H1 (cell line): Measurements from ENCODE around the gene TUBA8. TPM values are rescaled to one million over a fixed set of nuclear protein-coding genes. Genes with fewer than 3 reads are reported as not detected.

Source experiments
- CTCF ChIA-PET: fragments of 300-600 bp; sonication (Branson Sonifier 250); formaldehyde crosslinking; loops from one replicate; lab custom pipeline; 2021; ENCODE audit not compliant: partially characterized antibody; lab: Charles Lee
- POLR2A ChIA-PET: fragments of 300-600 bp; sonication (Branson Sonifier 250); formaldehyde crosslinking; loops from one replicate; lab custom pipeline; 2021; ENCODE audit warnings: inconsistent platforms; ENCODE audit not compliant: partially characterized antibody; lab: Charles Lee
- DNase-seq, 2 experiments: peaks; one replicate each; pipeline versions ENCODE4 v3.0.0 to v3.0.0-alpha.2; 2010 to 2022; ENCODE audit warnings: low spot score in 2 of 2, low read depth in 1 of 2, mixed read lengths in 1 of 2
- FAIRE-seq: peaks from 2 replicates; lab custom pipeline; 2011; peaks lifted over from hg19 to GRCh38; lab: Jason Lieb, UNC
- H2AFZ ChIP-seq: 2 replicates; pipeline ENCODE4 v1.8.1; 2012; ENCODE audit warnings: low read length, inconsistent platforms
- H2AK5ac ChIP-seq: 2 replicates; pipeline ENCODE4 v1.6.1; 2013; ENCODE audit warnings: low read depth, low read length
- H2BK120ac ChIP-seq: replicated peaks from 2 replicates; pipeline ENCODE3; 2013; ENCODE audit warnings: low read depth, low read length, inconsistent platforms
- H2BK12ac ChIP-seq: 2 replicates; pipeline ENCODE4 v1.6.1; 2013; ENCODE audit warnings: low read depth, low read length
- H2BK15ac ChIP-seq: 2 replicates; pipeline ENCODE4 v1.6.1; 2013; ENCODE audit warnings: low read length
- H2BK20ac ChIP-seq: 2 replicates; pipeline ENCODE4 v1.6.1; 2013; ENCODE audit warnings: low read length
- H2BK5ac ChIP-seq: 2 replicates; pipeline ENCODE4 v1.6.1; 2013; ENCODE audit warnings: low read depth, low read length
- H3K14ac ChIP-seq: 2 replicates; pipeline ENCODE4 v1.6.1; 2013; ENCODE audit warnings: inconsistent platforms; ENCODE audit not compliant: insufficient read length
- H3K18ac ChIP-seq: 2 replicates; pipeline ENCODE4 v1.6.1; 2013; ENCODE audit warnings: low read length; ENCODE audit errors: extremely low read depth
- H3K23ac ChIP-seq: 2 replicates; pipeline ENCODE4 v1.6.1; 2013; ENCODE audit warnings: inconsistent platforms; ENCODE audit not compliant: insufficient read length
- H3K23me2 ChIP-seq: 2 replicates; pipeline ENCODE4 v1.6.1; 2013; ENCODE audit warnings: low read depth, low read length
- H3K27ac ChIP-seq: 2 replicates; pipeline ENCODE4 v1.6.1; 2011; ENCODE audit warnings: low read depth, low read length, inconsistent platforms
- H3K27me3 ChIP-seq, 4 experiments: replicated peaks in 1 of 4; 1 replicate in 1 of 4; 2 replicates in 3 of 4; pipeline versions ENCODE4 v1.6.1 to v1.8.1; 2011 to 2013; ENCODE audit warnings: low read length in 3 of 4, mild to moderate bottlenecking in 3 of 4, inconsistent platforms in 2 of 4, mixed read lengths in 2 of 4, moderate library complexity in 1 of 4; ENCODE audit not compliant: control insufficient read depth in 3 of 4, insufficient read depth in 3 of 4; ENCODE audit errors: extremely low read depth in 1 of 4
- H3K36me3 ChIP-seq, 4 experiments: 2 replicates each; pipeline versions ENCODE4 v1.6.1 to v1.8.1; 2011 to 2013; ENCODE audit warnings: mild to moderate bottlenecking in 4 of 4, low read length in 3 of 4, moderate library complexity in 2 of 4, control low read depth in 1 of 4, inconsistent platforms in 1 of 4; ENCODE audit not compliant: insufficient read depth in 4 of 4, control insufficient read depth in 2 of 4
- H3K4ac ChIP-seq: replicated peaks from 2 replicates; pipeline ENCODE3; 2013; ENCODE audit warnings: low read length, low read depth, mixed read lengths, inconsistent platforms; ENCODE audit not compliant: insufficient read length
- H3K4me1 ChIP-seq, 4 experiments: replicated peaks in 1 of 4; 1 replicate in 1 of 4; 2 replicates in 3 of 4; pipeline versions ENCODE4 v1.6.1 to v1.8.1; 2011 to 2013; ENCODE audit warnings: low read length in 3 of 4, inconsistent platforms in 2 of 4, mixed read lengths in 1 of 4; ENCODE audit not compliant: insufficient read depth in 4 of 4, control insufficient read depth in 3 of 4
- H3K4me2 ChIP-seq, 2 experiments: 2 replicates each; pipeline versions ENCODE4 v1.6.1 to v1.8.1; 2011 to 2013; ENCODE audit warnings: low read depth in 2 of 2, low read length in 2 of 2, control low read depth in 1 of 2, inconsistent platforms in 1 of 2, mild to moderate bottlenecking in 1 of 2; ENCODE audit not compliant: insufficient read depth in 1 of 2
- H3K4me3 ChIP-seq, 4 experiments: fragments of 200-600, 300-600 bp in 1 of 4; sonication (generic), shearing (Covaris generic), sonication (Bioruptor Twin) in 1 of 4; 2 replicates each; pipeline versions ENCODE4 v1.5.1 to v1.8.1; 2011 to 2016; ENCODE audit warnings: low read length in 4 of 4, low read depth in 3 of 4, control low read depth in 2 of 4, inconsistent platforms in 2 of 4, mild to moderate bottlenecking in 2 of 4, mixed read lengths in 1 of 4, moderate library complexity in 1 of 4; ENCODE audit not compliant: insufficient read depth in 2 of 4; ENCODE audit errors: extremely low read depth in 1 of 4
- H3K56ac ChIP-seq: replicated peaks from 2 replicates; pipeline ENCODE3; 2013; ENCODE audit warnings: low read depth, mild to moderate bottlenecking, mixed read lengths, low read length, inconsistent platforms; ENCODE audit not compliant: insufficient read length
- H3K79me1 ChIP-seq: 2 replicates; pipeline ENCODE4 v1.6.1; 2013; ENCODE audit warnings: low read depth, low read length, control low read depth
- H3K79me2 ChIP-seq, 2 experiments: 2 replicates each; pipeline versions ENCODE4 v1.6.1 to v1.8.1; 2012 to 2013; ENCODE audit warnings: low read length in 2 of 2, mild to moderate bottlenecking in 2 of 2, inconsistent platforms in 1 of 2; ENCODE audit not compliant: insufficient read depth in 2 of 2, control insufficient read depth in 1 of 2
- H3K9ac ChIP-seq, 4 experiments: replicated peaks in 1 of 4; 1 replicate in 1 of 4; 2 replicates in 3 of 4; pipeline versions ENCODE4 v1.6.1 to v1.8.1; 2011 to 2013; ENCODE audit warnings: low read depth in 3 of 4, low read length in 3 of 4, control low read depth in 2 of 4, mild to moderate bottlenecking in 2 of 4, moderate library complexity in 2 of 4, inconsistent platforms in 1 of 4; ENCODE audit errors: extremely low read depth in 1 of 4
- H3K9me3 ChIP-seq, 2 experiments: 2 replicates each; pipeline versions ENCODE4 v1.6.1 to v1.8.1; 2012 to 2013; ENCODE audit warnings: mild to moderate bottlenecking in 2 of 2, moderate library complexity in 2 of 2, control low read depth in 1 of 2, inconsistent platforms in 1 of 2, low read depth in 1 of 2, low read length in 1 of 2, mixed read lengths in 1 of 2; ENCODE audit not compliant: insufficient read depth in 2 of 2
- H4K20me1 ChIP-seq, 2 experiments: replicated peaks in 1 of 2; 2 replicates each; pipeline versions ENCODE3 to v1.8.1; 2011 to 2013; ENCODE audit warnings: inconsistent platforms in 2 of 2, low read length in 2 of 2, mild to moderate bottlenecking in 1 of 2; ENCODE audit not compliant: insufficient read depth in 2 of 2, control insufficient read depth in 1 of 2
- H4K5ac ChIP-seq: 2 replicates; pipeline ENCODE4 v1.6.1; 2013; ENCODE audit warnings: low read length, low read depth, mixed read lengths, inconsistent platforms; ENCODE audit not compliant: insufficient read length
- H4K8ac ChIP-seq: 2 replicates; pipeline ENCODE4 v1.8.0; 2013; ENCODE audit warnings: mild to moderate bottlenecking, moderate library complexity, low read length, inconsistent platforms; ENCODE audit not compliant: insufficient read depth; ENCODE audit errors: extremely low read depth
- H4K91ac ChIP-seq: replicated peaks from 2 replicates; pipeline ENCODE3; 2013; ENCODE audit warnings: low read length, mixed read lengths, inconsistent platforms; ENCODE audit not compliant: insufficient read length
- BACH1 ChIP-seq: IDR thresholded peaks from 2 replicates; pipeline ENCODE4 v1.6.1; 2012; ENCODE audit warnings: low read length, improper control_type of control experiment
- GABPA ChIP-seq: IDR thresholded peaks from 2 replicates; pipeline ENCODE4 v1.6.1; 2011; ENCODE audit warnings: mild to moderate bottlenecking, low read length, moderate library complexity, borderline replicate concordance; ENCODE audit not compliant: insufficient read depth
- RAD21 ChIP-seq, 2 experiments: IDR thresholded peaks in 1 of 2; conservative IDR thresholded peaks in 1 of 2; 2 replicates each; pipeline ENCODE4 v1.6.1; 2011; ENCODE audit warnings: low read depth in 2 of 2, low read length in 2 of 2, improper control_type of control experiment in 1 of 2, inconsistent platforms in 1 of 2, mild to moderate bottlenecking in 1 of 2, moderate library complexity in 1 of 2
- SIN3A ChIP-seq, 2 experiments: IDR thresholded peaks in 1 of 2; conservative IDR thresholded peaks in 1 of 2; 2 replicates each; pipeline ENCODE4 v1.6.1; 2011 to 2012; ENCODE audit warnings: low read length in 2 of 2, improper control_type of control experiment in 1 of 2, low read depth in 1 of 2, mild to moderate bottlenecking in 1 of 2
- SIX5 ChIP-seq: IDR thresholded peaks from 2 replicates; pipeline ENCODE4 v1.6.1; 2011; ENCODE audit warnings: mild to moderate bottlenecking, low read depth, low read length
- WGBS, 2 experiments: shearing (Covaris generic) in 1 of 2; methylation state at CpG; one replicate each; pipeline versions ENCODE4 v1.1.6 to v1.1.7; 2013 to 2015; ENCODE audit warnings: low lambda C conversion rate in 2 of 2, mixed read lengths in 2 of 2, inconsistent platforms in 1 of 2, low coverage in 1 of 2, missing lambda C conversion rate in 1 of 2; ENCODE audit not compliant: insufficient replicate concordance in 2 of 2, insufficient coverage in 1 of 2, insufficient read length in 1 of 2; ENCODE audit errors: extremely low coverage in 1 of 2, missing lambda C conversion rate in 1 of 2; 5-methylcytosine and 5-hydroxymethylcytosine counted together
- polyA plus RNA-seq, 7 experiments: library from polyadenylated mRNA; depleted of rRNA in 3 of 7; stranded (reverse) in 5 of 7; unstranded in 2 of 7; fragments of >200 nt in 5 of 7; fragments of 200-250 nt in 2 of 7; gene quantifications; 1 replicate in 5 of 7; 2 replicates in 1 of 7; 4 replicates in 1 of 7; pipeline versions ENCODE4 v1.2.1 to v1.2.3, GENCODE V29; 2011 to 2013; ENCODE audit warnings: missing spikeins in 2 of 7, mixed read lengths in 2 of 7
- total RNA-seq: library from RNA; stranded (reverse); fragmentation: NEBNext Ultra II Directional; extraction: Animal tissue kit (Norgen Biotek cat#: 25700); gene quantifications from 2 replicates; pipeline ENCODE4 v1.2.1, GENCODE V29; 2021
- TF ChIP-seq, protein P1 (sequence below): IDR thresholded peaks from 2 replicates; pipeline ENCODE4 v1.6.1; 2012; ENCODE audit warnings: inconsistent platforms
- TF ChIP-seq, protein P2 (sequence below), 3 experiments: IDR thresholded peaks; 1 replicate in 2 of 3; 2 replicates in 1 of 3; pipeline versions ENCODE4 v1.5.1 to v1.6.1; 2011; ENCODE audit warnings: low read length in 3 of 3, mild to moderate bottlenecking in 3 of 3, inconsistent platforms in 2 of 3, low read depth in 1 of 3, moderate library complexity in 1 of 3; ENCODE audit not compliant: insufficient read depth in 1 of 3; ENCODE audit errors: control extremely low read depth in 1 of 3

Gene TUBA8
- total and polyA plus RNA-seq, 2 of the 8 experiments (the other 6 are each of a cell fraction or from before 2014, with no cell fraction given), result 1.0 to 4.0 TPM

DNA sequence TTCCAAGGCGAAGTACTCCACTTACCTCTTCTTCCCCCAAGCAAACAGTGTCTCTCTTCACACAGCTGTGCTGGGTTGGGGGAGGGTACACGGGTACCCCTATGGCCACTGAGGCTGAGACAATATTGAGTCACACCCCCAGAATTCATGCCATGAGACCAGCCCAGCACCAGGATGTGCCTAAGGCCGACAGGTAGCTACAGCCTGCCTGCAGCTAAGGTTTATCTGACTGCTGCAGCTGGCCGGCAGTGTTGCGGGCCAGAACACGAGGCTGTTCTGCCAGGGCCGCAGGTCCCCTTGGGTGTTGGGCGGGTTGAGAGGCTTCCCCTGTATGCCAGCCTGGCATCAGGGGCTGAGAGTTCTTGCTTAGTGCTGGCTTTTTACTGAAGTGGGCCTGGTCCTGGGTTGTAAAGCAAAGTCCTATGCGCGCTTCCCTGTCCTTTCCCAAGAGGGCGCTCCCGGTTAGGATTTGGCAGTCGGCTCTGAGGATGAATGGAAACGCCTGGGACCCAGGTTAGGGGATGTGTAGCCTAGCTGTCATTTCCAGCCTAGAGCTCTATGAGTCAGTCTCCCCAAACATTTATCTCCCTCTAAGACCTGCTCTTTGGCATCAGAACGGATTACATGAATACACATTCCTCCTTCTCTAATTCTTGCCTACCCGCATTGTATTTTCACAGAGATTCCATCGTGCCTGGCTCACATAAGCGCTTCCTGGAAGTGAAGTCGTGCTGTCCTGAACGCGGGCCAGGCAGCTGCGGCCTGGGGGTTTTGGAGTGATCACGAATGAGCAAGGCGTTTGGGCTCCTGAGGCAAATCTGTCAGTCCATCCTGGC is 46.5 kb downstream of the TUBA8 start:
- Histone ChIP-seq H4K20me1 (no peaks in the 10 kb centered on the region), H3K4me1 (peaks cover 0 to 6% (median 2%) of the 10 kb centered on the region in 4 experiments; a peak in 3 of 7 replicates), H3K23me2 (no peaks in the 10 kb centered on the region), H2BK20ac (no peak overlapping the region), H3K79me1 (no peaks in the 10 kb centered on the region), H2BK5ac (no peak overlapping the region), H2BK120ac (no peak overlapping the region), H2BK12ac (peak overlapping the region; percentile 44; the same call in 1 of the 2 replicates), H3K4me2 (peak overlapping the region in 1 of 2 experiments; percentile 10; a peak in 1 of 4 replicates), H3K18ac (no peak overlapping the region), H3K79me2 (no peaks in the 10 kb centered on the region), H4K5ac (no peak overlapping the region), H3K56ac (no peak overlapping the region), H3K9ac (no peak overlapping the region), H2BK15ac (no peak overlapping the region), H3K4ac (no peak overlapping the region), H3K27ac (no peak overlapping the region), H3K14ac (no peak overlapping the region), H3K23ac (no peak overlapping the region), H4K8ac (no peak overlapping the region), H3K4me3 (no peak overlapping the region; a peak in 1 of 8 replicates), H3K36me3 (no peaks in the 10 kb centered on the region), H2AFZ (no peak overlapping the region), H3K9me3 (no peaks in the 10 kb centered on the region), H2AK5ac (no peak overlapping the region), H4K91ac (no peak overlapping the region), H3K27me3 (no peaks in the 10 kb centered on the region)
- POLR2A ChIA-PET, result interaction anchor here (0.7 kb wide), 1 partner anchor 9 kb away, joined by 3 read pairs; no protein-coding TSS in a partner anchor
- FAIRE-seq (no peak), DNase-seq (peak; percentile 54 to 92)
- CTCF ChIA-PET, result interaction anchor here (0.7 to 2.5 kb wide), 21 partner anchors 11 to 460 kb away, joined by 3 to 15 read pairs (median 4); no protein-coding TSS in a partner anchor
- WGBS, 2 experiments, result 36% methylated on average over 24 of the region's 24 CpGs; no CpG with 5 or more reads in 1 of the 2 experiments
- TF ChIP-seq BACH1 (no peak), SIX5 (no peak), GABPA (peak; percentile 48; the same call in 1 of the 2 replicates), RAD21 (IDR thresholded peaks at IDR 0.05 in 1 of 2, conservative IDR thresholded peaks at IDR 0.05 in 1 of 2; ENCODE audit: low read depth in 2 of 2, low read length in 2 of 2) (peak; percentile 97), SIN3A (conservative IDR thresholded peaks at IDR 0.05 in 1 of 2, IDR thresholded peaks at IDR 0.05 in 1 of 2; ENCODE audit: low read depth in 1 of 2, low read length in 2 of 2) (0 out of 4 replicates have a peak, but pooled peaks of 1 of the 2 experiments have one; percentile 22)
- TF ChIP-seq, protein P1, sequence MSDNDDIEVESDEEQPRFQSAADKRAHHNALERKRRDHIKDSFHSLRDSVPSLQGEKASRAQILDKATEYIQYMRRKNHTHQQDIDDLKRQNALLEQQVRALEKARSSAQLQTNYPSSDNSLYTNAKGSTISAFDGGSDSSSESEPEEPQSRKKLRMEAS, result 0 out of 2 replicates have a peak, but pooled peaks have one; percentile 4
- TF ChIP-seq, protein P2, sequence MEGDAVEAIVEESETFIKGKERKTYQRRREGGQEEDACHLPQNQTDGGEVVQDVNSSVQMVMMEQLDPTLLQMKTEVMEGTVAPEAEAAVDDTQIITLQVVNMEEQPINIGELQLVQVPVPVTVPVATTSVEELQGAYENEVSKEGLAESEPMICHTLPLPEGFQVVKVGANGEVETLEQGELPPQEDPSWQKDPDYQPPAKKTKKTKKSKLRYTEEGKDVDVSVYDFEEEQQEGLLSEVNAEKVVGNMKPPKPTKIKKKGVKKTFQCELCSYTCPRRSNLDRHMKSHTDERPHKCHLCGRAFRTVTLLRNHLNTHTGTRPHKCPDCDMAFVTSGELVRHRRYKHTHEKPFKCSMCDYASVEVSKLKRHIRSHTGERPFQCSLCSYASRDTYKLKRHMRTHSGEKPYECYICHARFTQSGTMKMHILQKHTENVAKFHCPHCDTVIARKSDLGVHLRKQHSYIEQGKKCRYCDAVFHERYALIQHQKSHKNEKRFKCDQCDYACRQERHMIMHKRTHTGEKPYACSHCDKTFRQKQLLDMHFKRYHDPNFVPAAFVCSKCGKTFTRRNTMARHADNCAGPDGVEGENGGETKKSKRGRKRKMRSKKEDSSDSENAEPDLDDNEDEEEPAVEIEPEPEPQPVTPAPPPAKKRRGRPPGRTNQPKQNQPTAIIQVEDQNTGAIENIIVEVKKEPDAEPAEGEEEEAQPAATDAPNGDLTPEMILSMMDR (IDR thresholded peaks at IDR 0.05; ENCODE audit: control extremely low read depth in 1 of 3, insufficient read depth in 1 of 3, low read depth in 1 of 3, low read length in 3 of 3), result peak; percentile 83 to 93 (median 92)
